SK-N-SH treated with all-trans-retinoic acid at 6 μM for 48 hours (cell line): ENCODE data around the gene DSEL.

ENCODE experiments used
- ATAC-seq: fragments of 200-7000 bp; cut with Tn5 transposase; 3 replicates; pipeline ENCODE4 v1.9.1; 2020; ENCODE audit warnings: mild to moderate bottlenecking, moderate library complexity
- ARNTL ChIP-seq: fragments of 450-650 bp; formaldehyde crosslinking; IDR thresholded peaks from 2 replicates; pipeline ENCODE4 v1.5.0; 2020; ENCODE audit warnings: low read depth, mild to moderate bottlenecking, moderate library complexity, borderline replicate concordance
- CREB5 ChIP-seq: fragments of 250-450 bp; sonication (Bioruptor Pico); IDR thresholded peaks from 2 replicates; pipeline ENCODE4 v1.5.1; 2020; ENCODE audit warnings: low read depth, mild to moderate bottlenecking, moderate library complexity
- CSDC2 ChIP-seq: fragments of 250-450 bp; sonication (Bioruptor Pico); IDR thresholded peaks from 2 replicates; pipeline ENCODE4 v1.5.0; 2020; ENCODE audit warnings: mild to moderate bottlenecking, moderate library complexity
- CSRNP3 ChIP-seq: fragments of 250-450 bp; sonication (Bioruptor Pico); IDR thresholded peaks from 2 replicates; pipeline ENCODE4 v1.5.1; 2021; ENCODE audit warnings: mild to moderate bottlenecking, moderate library complexity
- ESRRG ChIP-seq: fragments of 250-450 bp; sonication (Bioruptor Pico); IDR thresholded peaks from 2 replicates; pipeline ENCODE4 v1.6.1; 2021; ENCODE audit warnings: mild to moderate bottlenecking
- GLIS3 ChIP-seq: fragments of 250-450 bp; sonication (Bioruptor Pico); IDR thresholded peaks from 2 replicates; pipeline ENCODE4 v1.5.0; 2020; ENCODE audit warnings: mild to moderate bottlenecking, moderate library complexity
- ISL1 ChIP-seq: fragments of 250-450 bp; sonication (Bioruptor Pico); IDR thresholded peaks from 2 replicates; pipeline ENCODE4 v2.1.2; 2022; ENCODE audit warnings: mild to moderate bottlenecking, moderate library complexity
- OSR1 ChIP-seq: fragments of 250-450 bp; sonication (Bioruptor Pico); IDR thresholded peaks from 2 replicates; pipeline ENCODE4 v1.8.0; 2022; ENCODE audit warnings: moderate library complexity, mild to moderate bottlenecking, inconsistent platforms
- POU6F1 ChIP-seq: fragments of 250-450 bp; sonication (Bioruptor Pico); IDR thresholded peaks from 2 replicates; pipeline ENCODE4 v1.8.0; 2021; ENCODE audit warnings: low read depth, mild to moderate bottlenecking, moderate library complexity, borderline replicate concordance
- PPARA ChIP-seq: fragments of 250-450 bp; sonication (Bioruptor Pico); IDR thresholded peaks from 2 replicates; pipeline ENCODE4 v1.5.0; 2020; ENCODE audit warnings: mild to moderate bottlenecking, borderline replicate concordance
- RARB ChIP-seq: fragments of 250-450 bp; sonication (Bioruptor Pico); IDR thresholded peaks from 2 replicates; pipeline ENCODE4 v1.8.0; 2021; ENCODE audit warnings: mild to moderate bottlenecking, moderate library complexity
- SNAI2 ChIP-seq: fragments of 250-450 bp; sonication (Bioruptor Pico); IDR thresholded peaks from 2 replicates; pipeline ENCODE4 v1.5.0; 2020; ENCODE audit warnings: mild to moderate bottlenecking, moderate library complexity
- TCF4 ChIP-seq: fragments of 250-450 bp; sonication (Bioruptor Pico); IDR thresholded peaks from 2 replicates; pipeline ENCODE4 v1.8.0; 2021; ENCODE audit warnings: mild to moderate bottlenecking, moderate library complexity, borderline replicate concordance
- TOX ChIP-seq: fragments of 250-450 bp; sonication (Bioruptor Pico); IDR thresholded peaks from 2 replicates; pipeline ENCODE4 v1.8.0; 2021; ENCODE audit warnings: mild to moderate bottlenecking, moderate library complexity, borderline replicate concordance
- ZC3H10 ChIP-seq: fragments of 250-450 bp; sonication (Bioruptor Pico); IDR thresholded peaks from 2 replicates; pipeline ENCODE4 v1.5.1; 2021; ENCODE audit warnings: mild to moderate bottlenecking, moderate library complexity
- ZFP3 ChIP-seq: fragments of 250-450 bp; sonication (Bioruptor Pico); IDR thresholded peaks from 2 replicates; pipeline ENCODE4 v1.5.0; 2020; ENCODE audit warnings: mild to moderate bottlenecking, moderate library complexity
- ZFP30 ChIP-seq: fragments of 450-650 bp; formaldehyde crosslinking; IDR thresholded peaks from 2 replicates; pipeline ENCODE4 v1.5.0; 2022; ENCODE audit warnings: mild to moderate bottlenecking, moderate library complexity
- ZNF565 ChIP-seq: fragments of 450-650 bp; formaldehyde crosslinking; conservative IDR thresholded peaks from 2 replicates; pipeline ENCODE4 v1.5.0; 2020; ENCODE audit warnings: low read depth, mild to moderate bottlenecking, moderate library complexity
- ZNF70 ChIP-seq: fragments of 450-650 bp; formaldehyde crosslinking; IDR thresholded peaks from 2 replicates; pipeline ENCODE4 v1.5.0; 2020; ENCODE audit warnings: mild to moderate bottlenecking, moderate library complexity
- ZNF8 ChIP-seq: fragments of 450-650 bp; formaldehyde crosslinking; IDR thresholded peaks from 2 replicates; pipeline ENCODE4 v1.5.0; 2020; ENCODE audit warnings: mild to moderate bottlenecking, moderate library complexity

Gene DSEL

GRCh38 chr18:67531929-67532328 is 15.4 kb upstream of the DSEL start:
- no peak for ATAC-seq

GRCh38 chr18:67525328-67526099 is 9.0 kb upstream of the DSEL start:
- TF ChIP-seq ISL1 (CRISPR knock-in tag), result peak; percentile 36; the same call in 1 of the 2 replicates
- no peak for TF ChIP-seq ZFP30 (CRISPR knock-in tag)
- peak; percentile 99 for ATAC-seq

More at GRCh38 chr18:67531929-67532328, 15.4 kb upstream of the DSEL start:
- TF ChIP-seq ESRRG (CRISPR knock-in tag), result no peak
- TF ChIP-seq GLIS3 (CRISPR knock-in tag), result no peak
- no peak for TF ChIP-seq TOX (CRISPR knock-in tag)
- no peak for TF ChIP-seq ZNF565 (CRISPR knock-in tag)
- TF ChIP-seq ZNF8 (CRISPR knock-in tag), result no peak
- TF ChIP-seq ZC3H10 (CRISPR knock-in tag), result no peak
- no peak for TF ChIP-seq POU6F1
- TF ChIP-seq SNAI2 (CRISPR knock-in tag), result no peak
- no peak for TF ChIP-seq ZFP30 (CRISPR knock-in tag)
- no peak for TF ChIP-seq ZNF70 (CRISPR knock-in tag)
- no peak for TF ChIP-seq PPARA
- TF ChIP-seq RARB, result no peak
- no peak for TF ChIP-seq TCF4
- TF ChIP-seq ARNTL (CRISPR knock-in tag), result no peak
- no peak for TF ChIP-seq ZFP3 (CRISPR knock-in tag)

GRCh38 chr18:67520351-67520921 is 3.9 kb upstream of the DSEL start:
- ATAC-seq, result no peak
- TF ChIP-seq CSDC2 (CRISPR knock-in tag) (no peak), TOX (CRISPR knock-in tag) (no peak), GLIS3 (CRISPR knock-in tag) (no peak), ESRRG (CRISPR knock-in tag) (no peak), POU6F1 (no peak), CSRNP3 (no peak), ZFP30 (CRISPR knock-in tag) (no peak)

GRCh38 chr18:67519592-67519991 is 3.1 kb upstream of the DSEL start:
- TF ChIP-seq RARB (no peak), CSRNP3 (no peak), ZFP3 (CRISPR knock-in tag) (no peak), ISL1 (CRISPR knock-in tag) (no peak), CREB5 (CRISPR knock-in tag) (no peak), ARNTL (CRISPR knock-in tag) (no peak), ZNF70 (CRISPR knock-in tag) (no peak), OSR1 (CRISPR knock-in tag) (no peak), TCF4 (no peak), ZNF565 (CRISPR knock-in tag) (no peak), ZC3H10 (CRISPR knock-in tag) (no peak), ZNF8 (CRISPR knock-in tag) (no peak), ZFP30 (CRISPR knock-in tag) (no peak)

More at GRCh38 chr18:67519592-67519991, 3.1 kb upstream of the DSEL start:
- no peak for ATAC-seq
